ENCODE data around the gene PGA3.
"Not testable (repeated sequence)": the region's sequence is repeated elsewhere in the genome, so short reads cannot be mapped to it uniquely, and the experiment has no call there.

Gene PGA3

DNA sequence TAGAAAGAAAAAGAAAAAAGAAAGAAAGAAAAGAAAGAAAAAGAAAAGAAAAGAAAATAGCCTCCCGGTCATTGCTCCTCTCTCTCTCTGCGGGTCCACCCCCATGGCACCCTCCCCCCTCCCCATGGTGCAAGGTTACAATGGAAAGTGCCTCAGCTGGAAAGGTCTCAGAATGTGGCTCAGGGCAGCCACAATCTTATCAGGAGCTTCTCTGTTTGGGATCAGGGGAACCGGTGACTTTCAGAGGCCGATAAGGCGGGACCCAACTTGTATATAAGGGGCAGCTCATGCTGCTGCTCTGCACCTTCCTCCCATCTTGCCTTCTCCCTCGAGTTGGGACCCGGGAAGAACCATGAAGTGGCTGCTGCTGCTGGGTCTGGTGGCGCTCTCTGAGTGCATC, 37.6 kb downstream of the PGA3 start, which contains the start of gene PGA5:
Gene PGA5 (plus strand): TSS at position 301 of the 400 bp plus-strand sequence. CDS start 52 bp downstream, at position 353.
- H3K9me3 ChIP-seq (ENCODE audit: insufficient read depth, low read length); H3K9ac ChIP-seq (ENCODE audit: insufficient read length, low read depth); H3K36me3 ChIP-seq (ENCODE audit: insufficient read depth, insufficient read length, low read length); H3K27me3 ChIP-seq (ENCODE audit: insufficient read depth, insufficient read length); H3K4me3 ChIP-seq (ENCODE audit: insufficient read length, low read depth); H3K4me1 ChIP-seq (ENCODE audit: insufficient read depth, insufficient read length); DNase-seq (ENCODE audit: low read depth, low spot score): not testable (repeated sequence)

DNA sequence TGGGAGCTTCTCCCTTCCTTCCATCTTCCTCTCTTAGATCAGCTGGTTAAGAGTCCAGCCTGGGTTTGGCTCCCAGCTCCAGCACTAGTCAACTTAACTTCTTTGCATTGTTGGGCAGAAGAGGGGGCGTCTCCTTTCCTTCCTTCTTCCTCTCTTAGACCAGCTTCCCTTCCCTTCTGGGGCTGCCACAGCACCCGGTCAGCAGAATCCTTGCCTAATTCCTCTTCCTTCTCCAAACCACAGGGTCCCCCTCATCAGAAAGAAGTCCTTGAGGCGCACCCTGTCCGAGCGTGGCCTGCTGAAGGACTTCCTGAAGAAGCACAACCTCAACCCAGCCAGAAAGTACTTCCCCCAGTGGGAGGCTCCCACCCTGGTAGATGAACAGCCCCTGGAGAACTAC, 38.2 kb downstream of the PGA3 start:
- not testable (repeated sequence) for H3K4me3 ChIP-seq (ENCODE audit: insufficient read length, low read depth); H3K4me1 ChIP-seq (ENCODE audit: insufficient read depth, insufficient read length); H3K27me3 ChIP-seq (ENCODE audit: insufficient read depth, insufficient read length); H3K9me3 ChIP-seq (ENCODE audit: insufficient read depth, low read length); H3K36me3 ChIP-seq (ENCODE audit: insufficient read depth, insufficient read length, low read length); H3K9ac ChIP-seq (ENCODE audit: insufficient read length, low read depth); DNase-seq (ENCODE audit: low read depth, low spot score)

DNA sequence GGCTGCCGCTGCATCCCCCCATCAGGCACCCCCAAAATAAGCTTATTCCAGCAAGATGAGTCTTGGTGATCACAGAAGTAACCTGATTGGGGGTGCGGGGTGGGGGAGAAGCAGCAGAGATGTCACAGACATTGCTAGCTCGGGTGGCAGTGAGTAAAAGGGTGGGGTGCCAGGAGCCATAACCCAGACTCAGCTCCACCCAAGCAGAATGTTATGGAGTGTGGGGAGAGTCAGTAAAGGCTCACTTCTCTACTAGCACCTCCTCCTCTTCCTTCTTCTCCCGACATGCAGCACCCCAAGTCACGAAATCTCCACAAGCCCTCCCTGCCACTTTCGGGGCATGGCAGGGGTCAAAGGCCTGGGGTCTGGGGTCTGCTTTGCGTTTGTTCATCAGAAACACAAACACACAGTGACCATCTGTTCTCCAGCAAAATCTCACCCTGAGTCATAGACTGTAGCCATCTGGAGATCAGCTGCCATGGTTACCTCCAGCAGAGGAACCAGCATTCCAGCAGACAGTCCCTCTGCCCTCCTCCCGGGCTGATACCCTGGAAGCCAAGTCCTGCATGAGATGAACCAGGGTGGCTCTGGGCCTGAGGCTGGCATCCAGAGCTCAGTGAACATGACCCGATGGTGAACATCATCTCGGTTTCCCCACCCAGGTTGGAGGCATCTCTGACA, 42.1 kb downstream of the PGA3 start:
- H3K4me3 ChIP-seq (ENCODE audit: insufficient read length, low read depth); DNase-seq (ENCODE audit: low read depth, low spot score); H3K27me3 ChIP-seq (ENCODE audit: insufficient read depth, insufficient read length); H3K36me3 ChIP-seq (ENCODE audit: insufficient read depth, insufficient read length, low read length); H3K9me3 ChIP-seq (ENCODE audit: insufficient read depth, low read length); H3K9ac ChIP-seq (ENCODE audit: insufficient read length, low read depth); H3K4me1 ChIP-seq (ENCODE audit: insufficient read depth, insufficient read length): not testable (repeated sequence)

DNA sequence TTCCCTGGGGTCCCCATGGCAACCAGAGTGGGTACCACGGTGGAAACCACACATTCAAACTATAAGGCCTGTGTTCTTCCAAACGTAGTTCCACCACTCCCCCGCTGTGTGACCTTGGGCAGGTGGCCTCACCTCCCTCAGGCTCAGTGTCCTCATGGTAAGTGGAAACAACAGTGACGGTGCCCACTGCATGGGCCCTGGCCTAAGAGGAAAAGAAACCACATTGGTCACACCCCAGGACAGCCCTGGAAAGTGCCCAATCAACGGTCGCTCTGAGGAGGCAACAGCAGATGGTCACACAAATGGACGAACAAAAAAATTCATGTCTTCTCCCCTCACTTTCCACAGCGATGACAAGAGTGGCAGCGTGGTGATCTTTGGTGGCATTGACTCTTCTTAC, 44.8 kb downstream of the PGA3 start:
- H3K36me3 ChIP-seq (ENCODE audit: insufficient read depth, insufficient read length, low read length); H3K9me3 ChIP-seq (ENCODE audit: insufficient read depth, low read length); DNase-seq (ENCODE audit: low read depth, low spot score); H3K9ac ChIP-seq (ENCODE audit: insufficient read length, low read depth); H3K4me3 ChIP-seq (ENCODE audit: insufficient read length, low read depth); H3K27me3 ChIP-seq (ENCODE audit: insufficient read depth, insufficient read length); H3K4me1 ChIP-seq (ENCODE audit: insufficient read depth, insufficient read length): not testable (repeated sequence)

DNA sequence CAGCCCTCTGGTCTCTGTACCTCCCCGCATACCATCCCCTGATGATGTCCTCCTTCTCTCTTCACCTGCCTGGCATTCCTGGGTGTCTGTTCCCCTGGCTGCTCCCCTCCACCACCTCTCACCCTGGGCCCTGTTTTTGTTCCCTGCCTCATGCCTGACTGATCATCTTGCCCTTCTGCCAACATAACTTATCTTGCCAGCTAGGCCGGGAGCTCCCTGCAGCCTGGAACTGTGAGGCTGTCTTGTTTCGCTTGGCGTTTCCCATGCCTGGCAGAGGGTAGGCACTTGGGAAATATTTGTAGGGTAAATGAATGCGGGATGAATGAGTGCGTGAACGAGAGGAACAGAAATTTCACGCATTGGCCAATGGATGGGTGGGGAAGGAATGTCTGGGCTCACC, 45.9 kb downstream of the PGA3 start:
- H3K4me3 ChIP-seq (ENCODE audit: insufficient read length, low read depth); H3K27me3 ChIP-seq (ENCODE audit: insufficient read depth, insufficient read length); H3K36me3 ChIP-seq (ENCODE audit: insufficient read depth, insufficient read length, low read length); H3K4me1 ChIP-seq (ENCODE audit: insufficient read depth, insufficient read length); H3K9ac ChIP-seq (ENCODE audit: insufficient read length, low read depth); DNase-seq (ENCODE audit: low read depth, low spot score); H3K9me3 ChIP-seq (ENCODE audit: insufficient read depth, low read length): not testable (repeated sequence)

GRCh38 chr11:61250796-61251765, 47.8 kb downstream of the PGA3 start:
- H3K27me3 ChIP-seq (ENCODE audit: insufficient read depth, insufficient read length); H3K9ac ChIP-seq (ENCODE audit: insufficient read length, low read depth); H3K4me1 ChIP-seq (ENCODE audit: insufficient read depth, insufficient read length); DNase-seq (ENCODE audit: low read depth, low spot score); H3K9me3 ChIP-seq (ENCODE audit: insufficient read depth, low read length); H3K4me3 ChIP-seq (ENCODE audit: insufficient read length, low read depth); H3K36me3 ChIP-seq (ENCODE audit: insufficient read depth, insufficient read length, low read length): not testable (repeated sequence)

DNA sequence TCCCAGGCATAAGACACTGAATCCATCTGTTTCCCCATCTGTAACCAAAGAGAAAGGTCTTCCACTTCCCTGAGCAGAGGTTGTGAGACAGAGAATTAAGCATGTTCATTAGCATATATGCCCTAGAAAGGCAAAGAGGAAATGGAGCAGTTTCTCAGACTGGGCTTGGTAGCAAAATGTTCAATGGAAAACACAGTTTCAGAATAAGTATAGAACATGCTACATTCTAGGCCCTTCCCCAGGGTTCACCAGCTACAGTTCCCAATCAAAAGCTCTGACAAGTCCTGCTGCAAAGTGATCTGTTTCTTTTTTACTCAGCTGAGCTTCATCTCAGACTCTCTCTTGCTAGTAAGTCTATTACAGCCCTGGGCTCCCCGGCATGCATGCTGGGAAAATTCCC, 49.0 kb downstream of the PGA3 start:
- not testable (repeated sequence) for H3K9me3 ChIP-seq (ENCODE audit: insufficient read depth, low read length); H3K4me3 ChIP-seq (ENCODE audit: insufficient read length, low read depth); H3K27me3 ChIP-seq (ENCODE audit: insufficient read depth, insufficient read length); H3K4me1 ChIP-seq (ENCODE audit: insufficient read depth, insufficient read length); DNase-seq (ENCODE audit: low read depth, low spot score); H3K36me3 ChIP-seq (ENCODE audit: insufficient read depth, insufficient read length, low read length); H3K9ac ChIP-seq (ENCODE audit: insufficient read length, low read depth)

DNA sequence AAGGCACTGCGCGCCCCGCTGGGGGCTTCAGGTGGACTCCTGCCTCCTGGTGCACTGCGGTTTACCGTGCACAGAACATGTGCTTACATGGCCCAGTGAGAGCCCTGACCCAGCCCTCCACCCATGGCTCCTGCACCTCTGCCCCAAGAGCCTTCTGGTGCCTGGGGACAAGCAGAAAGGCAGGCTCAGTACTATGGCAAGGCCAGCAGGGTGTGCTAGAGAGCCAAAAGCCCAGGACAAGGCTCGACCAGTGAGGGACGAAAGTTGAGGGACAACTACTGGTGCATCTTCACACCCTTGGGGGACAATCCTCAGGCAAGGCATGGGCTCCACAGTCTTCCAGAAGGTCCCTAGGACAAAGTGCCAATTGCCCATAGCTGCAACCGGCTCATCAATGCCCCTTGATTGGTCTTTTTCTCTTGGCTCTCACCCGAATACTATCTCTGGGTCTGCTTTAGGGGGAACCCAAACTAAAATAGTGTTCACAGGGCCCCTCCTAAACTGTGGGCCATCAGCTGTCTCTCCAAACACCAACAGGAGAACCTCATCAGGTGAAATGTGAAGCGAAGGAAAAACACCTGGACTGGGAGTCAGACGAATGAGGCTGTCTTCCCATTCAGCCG, 51.2 kb downstream of the PGA3 start:
- H3K4me1 ChIP-seq (ENCODE audit: insufficient read depth, insufficient read length), result peaks cover 4% of the 10 kb centered on the region
- H3K4me3 ChIP-seq (ENCODE audit: insufficient read length, low read depth), result no peak overlapping the region
- H3K9me3 ChIP-seq (ENCODE audit: insufficient read depth, low read length), result no peaks in the 10 kb centered on the region
- no peak overlapping the region for H3K9ac ChIP-seq (ENCODE audit: insufficient read length, low read depth)
- no peaks in the 10 kb centered on the region for H3K27me3 ChIP-seq (ENCODE audit: insufficient read depth, insufficient read length)
- peak; percentile 51 for DNase-seq (ENCODE audit: low read depth, low spot score)
- H3K36me3 ChIP-seq (ENCODE audit: insufficient read depth, insufficient read length, low read length), result peaks cover 21% of the 10 kb centered on the region
- TF ChIP-seq YY1 (IDR thresholded peaks at IDR 0.05; ENCODE audit: insufficient read depth, insufficient read length) (no peak), SUZ12 (IDR thresholded peaks at IDR 0.05; ENCODE audit: extremely low read depth, insufficient read depth, insufficient read length) (no peak), ZNF274 (IDR thresholded peaks at IDR 0.05; ENCODE audit: low read depth, low read length) (no peak)

Data from NT2/D1 (cell line).